GM21619 (cell line): Measurements from ENCODE around the gene PIAS1.
"Not testable (repeated sequence)": the region's sequence is repeated elsewhere in the genome, so short reads cannot be mapped to it uniquely, and the experiment has no call there.

ENCODE experiments used
- ATAC-seq: cut with Tn5 transposase; IDR thresholded peaks from one replicate; pipeline ENCODE4 v1.9.1; 2021; ENCODE audit not compliant: unreplicated experiment

PIAS1 gene

GRCh38 chr15:68113751-68114150 is 59.6 kb downstream of the PIAS1 start:
- ATAC-seq, result no peak

GRCh38 chr15:68114356-68114755 is 60.2 kb downstream of the PIAS1 start:
- no peak for ATAC-seq

- no peak for ATAC-seq
Measured at GRCh38 chr15:68114840-68115239, 60.7 kb downstream of the PIAS1 start.

GRCh38 chr15:68124700-68125099 is 70.6 kb downstream of the PIAS1 start:
- no peak for ATAC-seq

GRCh38 chr15:68126396-68126795 is 72.3 kb downstream of the PIAS1 start:
- no peak for ATAC-seq

GRCh38 chr15:68129072-68129471 is 75.0 kb downstream of the PIAS1 start:
- ATAC-seq, result no peak

GRCh38 chr15:68130851-68131250 is 76.7 kb downstream of the PIAS1 start:
- ATAC-seq, result no peak

- no peak for ATAC-seq
Measured at GRCh38 chr15:68137096-68137495, 83.0 kb downstream of the PIAS1 start.

GRCh38 chr15:68143129-68143528 is 89.0 kb downstream of the PIAS1 start:
- no peak for ATAC-seq

- ATAC-seq, result no peak
Measured at GRCh38 chr15:68143785-68144184, 89.7 kb downstream of the PIAS1 start.

GRCh38 chr15:68145706-68146105 is 91.6 kb downstream of the PIAS1 start:
- ATAC-seq, result no peak

- ATAC-seq, result no peak
Measured at GRCh38 chr15:68148039-68148438, 93.9 kb downstream of the PIAS1 start.

GRCh38 chr15:68149059-68149458 is 94.9 kb downstream of the PIAS1 start:
- no peak for ATAC-seq

- ATAC-seq, result no peak
Measured at GRCh38 chr15:68150187-68150586, 96.1 kb downstream of the PIAS1 start.

- no peak for ATAC-seq
Measured at GRCh38 chr15:68151277-68151676, 97.2 kb downstream of the PIAS1 start.

- no peak for ATAC-seq
Measured at GRCh38 chr15:68152342-68152741, 98.2 kb downstream of the PIAS1 start.

- no peak for ATAC-seq
Measured at GRCh38 chr15:68154923-68155559, 100.9 kb downstream of the PIAS1 start.

- no peak for ATAC-seq
Measured at GRCh38 chr15:68157074-68157473, 103.0 kb downstream of the PIAS1 start.

- no peak for ATAC-seq
Measured at GRCh38 chr15:68158046-68158628, 104.0 kb downstream of the PIAS1 start.

GRCh38 chr15:68163191-68163590 is 109.1 kb downstream of the PIAS1 start:
- no peak for ATAC-seq

GRCh38 chr15:68166847-68167246 is 112.7 kb downstream of the PIAS1 start:
- ATAC-seq, result no peak

GRCh38 chr15:68172037-68172436 is 117.9 kb downstream of the PIAS1 start:
- not testable (repeated sequence) for ATAC-seq

- no peak for ATAC-seq
Measured at GRCh38 chr15:68173119-68173518, 119.0 kb downstream of the PIAS1 start.
